Cortex of kidney (tissue), 1 donor: Measurements from ENCODE around the gene RASGRP1.

ENCODE experiments used
- DNase-seq: peaks from one replicate; lab custom pipeline; 2025; lab: John Stamatoyannopoulos, UW

The RASGRP1 gene

GRCh38 chr15:38535491-38536200, 29.0 kb downstream of the RASGRP1 start:
- DNase-seq = no peak

- no peak for DNase-seq
Measured at GRCh38 chr15:38534691-38535090, 29.9 kb downstream of the RASGRP1 start.

DNA sequence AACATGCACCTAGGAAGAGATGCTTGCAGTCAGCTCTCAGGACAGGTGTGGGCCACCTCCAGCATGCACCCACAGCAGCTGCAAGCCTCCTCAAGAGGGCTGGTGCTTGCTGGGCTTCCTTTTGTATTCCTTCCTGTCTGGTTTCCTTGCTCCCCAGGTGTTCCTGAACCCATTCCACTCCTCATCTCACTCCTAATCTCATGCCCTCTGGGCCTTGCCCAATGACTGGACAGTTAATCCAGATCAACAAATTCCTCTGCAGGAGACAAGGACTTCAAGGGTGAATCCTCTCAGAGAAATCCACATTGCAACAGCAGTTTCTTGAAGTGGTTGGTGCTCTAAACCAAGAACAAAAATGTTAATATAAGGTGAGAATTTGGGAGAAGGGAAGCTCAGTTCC, 30.7 kb downstream of the RASGRP1 start:
- DNase-seq = no peak

DNA sequence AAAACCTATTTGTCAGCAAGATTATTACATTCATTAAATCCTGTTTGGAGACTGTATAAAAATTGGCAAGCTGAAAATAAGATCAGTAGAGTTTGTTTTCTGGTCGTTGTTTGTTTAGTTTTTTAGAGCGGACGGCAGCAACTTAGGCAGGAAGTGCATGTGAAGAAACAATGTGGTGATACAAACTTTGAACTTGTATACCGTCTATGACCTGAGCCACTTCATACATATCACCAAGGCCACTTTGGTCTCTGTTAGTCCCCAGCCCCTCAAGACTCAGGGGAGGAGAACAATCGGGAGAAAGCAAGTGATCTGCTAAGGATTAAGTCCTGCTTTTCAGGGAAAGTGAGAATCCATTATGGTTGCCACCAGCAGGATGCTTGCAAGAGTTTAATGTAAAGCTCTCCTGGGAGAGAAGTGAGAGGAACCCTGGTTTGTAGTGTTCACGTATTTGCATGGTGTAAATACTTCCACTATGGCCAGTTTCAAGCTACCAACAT, 31.1 kb downstream of the RASGRP1 start:
- DNase-seq = no peak

DNA sequence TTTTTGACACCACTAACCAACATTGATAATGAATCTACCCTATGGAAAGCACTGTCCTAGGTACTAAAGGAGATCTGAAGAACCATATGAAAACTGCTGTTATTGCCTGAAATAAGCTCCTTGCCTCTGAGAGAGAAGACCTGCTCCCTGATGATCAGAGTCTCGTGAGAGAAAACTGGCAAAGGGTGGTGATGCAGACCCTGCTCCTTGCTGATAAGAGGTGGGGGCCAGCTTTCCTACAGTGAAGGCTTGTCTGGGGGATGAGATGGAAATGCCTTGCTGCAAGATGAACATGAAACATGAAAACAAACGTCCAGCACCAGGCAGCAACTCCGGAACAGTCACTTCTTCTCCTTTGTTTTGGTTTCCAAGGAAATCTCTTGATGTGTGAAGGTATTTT, 31.9 kb downstream of the RASGRP1 start:
- DNase-seq = no peak

GRCh38 chr15:38531509-38531908, 33.1 kb downstream of the RASGRP1 start:
- DNase-seq = no peak

DNA sequence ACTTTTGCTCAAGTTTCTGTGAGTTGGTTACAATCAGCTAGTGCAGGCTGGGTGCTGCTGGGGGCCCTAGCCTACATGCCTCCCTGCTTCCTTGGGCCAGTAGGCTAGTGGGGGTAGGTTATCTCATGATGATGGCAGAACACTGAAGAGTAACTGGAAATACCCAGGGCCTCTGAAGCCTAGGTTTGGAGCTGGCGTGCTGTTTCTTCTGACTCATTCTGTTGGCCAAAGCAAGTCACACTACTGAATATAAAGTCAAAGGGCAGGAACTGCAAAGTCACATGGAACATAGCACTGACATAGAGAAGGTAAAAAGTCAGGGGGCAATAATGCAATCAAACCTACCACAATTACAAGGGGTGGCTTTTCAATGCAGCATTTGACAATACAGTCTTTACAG, 34.5 kb downstream of the RASGRP1 start:
- no peak for DNase-seq

- DNase-seq = no peak
Measured at GRCh38 chr15:38528294-38528693, 36.3 kb downstream of the RASGRP1 start.

DNA sequence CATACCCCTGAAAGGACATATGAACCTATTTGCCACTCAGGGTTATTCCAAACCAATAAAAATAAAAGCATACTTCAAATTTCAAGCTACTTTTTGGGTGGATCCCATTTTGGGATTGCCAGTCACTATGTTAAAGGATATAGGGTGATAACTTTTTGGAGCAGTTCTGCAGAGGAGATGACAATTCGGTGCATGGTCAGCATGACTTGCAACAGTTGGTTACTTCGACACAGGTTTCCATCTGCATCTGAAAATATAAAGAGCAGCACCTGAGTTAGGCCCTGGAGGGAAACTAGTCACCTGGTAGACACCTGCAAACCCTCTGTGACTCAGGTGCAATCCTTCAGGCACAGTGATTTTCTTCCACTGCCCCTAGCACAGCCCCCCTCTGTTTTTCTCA, 38.5 kb downstream of the RASGRP1 start:
- DNase-seq = no peak

DNA sequence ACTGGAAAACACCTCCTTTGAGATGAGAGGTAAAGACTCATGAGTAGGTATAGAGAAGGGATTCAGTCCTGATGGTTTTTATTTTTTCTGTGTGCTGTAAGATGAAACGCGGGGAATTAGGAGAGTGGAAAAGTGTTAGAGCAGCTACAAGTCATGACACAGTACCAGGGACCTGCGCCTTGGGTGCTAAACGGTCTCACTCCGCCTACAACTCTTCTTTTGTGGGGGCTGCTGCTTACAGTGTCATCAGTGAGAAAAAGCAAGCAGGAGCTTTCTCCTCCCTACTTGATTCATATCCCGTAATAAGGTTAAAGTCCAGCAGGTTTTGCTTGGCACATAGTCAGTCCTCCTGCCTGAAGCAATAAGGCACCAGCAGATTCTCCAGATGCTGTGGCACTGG, 39.1 kb downstream of the RASGRP1 start:
- DNase-seq = no peak

DNA sequence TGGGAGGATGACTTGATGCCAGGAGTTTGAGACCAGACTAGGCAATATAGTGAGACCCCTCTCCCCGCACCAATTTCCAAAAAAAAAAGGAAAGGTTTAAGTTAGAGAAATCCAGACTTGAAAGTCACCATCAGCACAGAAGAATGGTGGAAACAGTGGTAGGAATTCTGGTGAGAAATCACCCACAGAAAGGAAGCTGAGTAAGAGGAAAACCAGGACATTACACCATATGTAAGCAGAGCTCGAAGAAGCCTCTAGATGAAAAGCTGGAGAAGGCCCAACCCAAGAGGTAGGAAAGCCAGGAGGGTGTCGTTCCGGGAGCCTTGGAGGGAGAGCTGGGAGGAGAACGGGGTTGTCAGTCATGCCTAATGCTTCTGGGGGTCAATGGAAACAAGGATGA, 40.5 kb downstream of the RASGRP1 start:
- no peak for DNase-seq

GRCh38 chr15:38522922-38523321, 41.7 kb downstream of the RASGRP1 start:
- DNase-seq = no peak

DNA sequence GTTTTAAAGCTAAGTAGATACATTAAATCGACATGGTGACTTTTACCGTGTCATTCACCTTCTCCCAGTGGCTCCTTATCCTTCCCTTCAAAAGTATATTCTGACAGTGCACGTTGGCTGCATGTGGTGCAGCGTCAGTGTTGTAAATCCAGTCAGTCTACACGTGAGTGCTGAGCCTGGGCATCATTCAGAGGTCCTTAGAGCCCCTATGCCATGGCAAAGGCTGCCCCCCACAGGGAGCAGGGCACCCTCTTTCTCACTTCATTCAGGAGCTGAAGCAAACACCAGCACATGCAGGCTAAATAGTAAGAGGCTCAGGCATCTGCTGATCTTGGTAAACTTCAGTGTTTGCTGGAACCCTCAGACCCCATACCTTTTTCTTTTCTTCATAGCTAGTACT, 43.3 kb downstream of the RASGRP1 start:
- DNase-seq = no peak

- DNase-seq = no peak
Measured at GRCh38 chr15:38520035-38520434, 44.6 kb downstream of the RASGRP1 start.

- no peak for DNase-seq
Measured at GRCh38 chr15:38518084-38518483, 46.5 kb downstream of the RASGRP1 start.

GRCh38 chr15:38517312-38517975, 47.2 kb downstream of the RASGRP1 start:
- no peak for DNase-seq

DNA sequence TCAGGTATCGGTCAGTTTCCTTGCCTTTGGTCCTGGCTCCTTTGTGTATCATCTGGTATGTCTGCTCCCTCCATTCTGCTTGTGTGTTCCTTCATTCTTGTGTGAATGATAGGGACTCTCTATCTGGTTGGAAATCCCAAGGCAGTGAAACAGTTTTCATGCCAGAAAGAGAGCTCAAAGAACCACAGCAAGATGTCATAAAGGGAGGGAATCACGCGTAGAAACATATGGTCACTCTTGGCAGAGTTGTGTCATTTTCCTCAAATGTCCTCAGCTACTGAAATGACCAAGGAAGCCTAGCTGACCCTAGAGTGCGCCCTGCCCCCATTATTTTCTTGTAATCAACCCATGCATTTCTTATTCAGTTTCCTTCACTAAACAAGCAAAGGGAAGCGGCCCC, 48.0 kb downstream of the RASGRP1 start:
- DNase-seq = no peak

GRCh38 chr15:38514601-38515000, 50.0 kb downstream of the RASGRP1 start:
- no peak for DNase-seq

GRCh38 chr15:38512901-38513300, 51.7 kb downstream of the RASGRP1 start:
- DNase-seq = no peak

GRCh38 chr15:38509152-38509551, 55.5 kb downstream of the RASGRP1 start:
- no peak for DNase-seq

- no peak for DNase-seq
Measured at GRCh38 chr15:38508647-38509046, 56.0 kb downstream of the RASGRP1 start.

DNA sequence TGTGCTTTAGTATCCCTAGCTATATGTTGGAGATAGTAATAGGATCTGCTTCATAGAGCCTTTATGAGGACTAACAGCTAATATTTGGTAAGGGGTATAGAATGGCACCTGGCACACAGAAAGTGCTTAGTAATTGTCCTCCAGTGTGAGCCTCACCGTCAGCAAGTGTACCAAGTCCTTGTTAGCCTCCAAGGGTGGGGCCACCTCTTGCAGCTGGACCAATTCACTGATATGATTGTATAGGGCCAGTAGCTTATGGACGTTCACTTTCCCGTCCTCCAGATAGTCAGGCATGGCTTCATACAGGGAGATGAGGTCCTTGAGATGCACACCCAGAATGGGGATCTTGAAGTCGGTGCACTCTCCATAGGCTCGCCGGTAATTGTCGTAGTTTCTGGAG, 57.0 kb downstream of the RASGRP1 start:
- no peak for DNase-seq

DNA sequence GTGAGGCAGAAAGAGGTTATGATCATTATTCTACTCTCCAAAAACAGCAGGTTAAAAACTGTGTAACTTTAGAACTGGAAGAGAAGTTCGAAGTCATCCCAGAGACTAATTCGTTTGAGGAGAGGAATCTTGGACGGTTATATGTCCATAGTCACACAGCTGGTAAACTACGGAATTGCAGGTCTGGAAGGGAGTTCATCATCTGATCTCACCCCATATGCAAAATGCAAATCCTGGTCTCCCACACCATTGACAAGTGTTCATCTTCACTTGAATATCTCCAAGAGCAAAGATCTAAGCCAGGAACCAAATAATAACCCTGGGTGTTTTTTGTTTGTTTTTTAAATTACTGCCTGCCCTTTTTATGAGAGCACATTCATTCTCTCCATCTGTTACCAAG, 57.6 kb downstream of the RASGRP1 start:
- DNase-seq = no peak
